HS-27A (cell line): Measurements from ENCODE around the gene ANKRD28.

Source experiments
- DNase-seq: peaks from one replicate; pipeline ENCODE4 v3.0.0-alpha.2; 2012; ENCODE audit warnings: low read depth, missing footprints

The ANKRD28 gene

GRCh38 chr3:15723624-15723884, 74.2 kb downstream of the ANKRD28 start:
- DNase-seq: no peak

DNA sequence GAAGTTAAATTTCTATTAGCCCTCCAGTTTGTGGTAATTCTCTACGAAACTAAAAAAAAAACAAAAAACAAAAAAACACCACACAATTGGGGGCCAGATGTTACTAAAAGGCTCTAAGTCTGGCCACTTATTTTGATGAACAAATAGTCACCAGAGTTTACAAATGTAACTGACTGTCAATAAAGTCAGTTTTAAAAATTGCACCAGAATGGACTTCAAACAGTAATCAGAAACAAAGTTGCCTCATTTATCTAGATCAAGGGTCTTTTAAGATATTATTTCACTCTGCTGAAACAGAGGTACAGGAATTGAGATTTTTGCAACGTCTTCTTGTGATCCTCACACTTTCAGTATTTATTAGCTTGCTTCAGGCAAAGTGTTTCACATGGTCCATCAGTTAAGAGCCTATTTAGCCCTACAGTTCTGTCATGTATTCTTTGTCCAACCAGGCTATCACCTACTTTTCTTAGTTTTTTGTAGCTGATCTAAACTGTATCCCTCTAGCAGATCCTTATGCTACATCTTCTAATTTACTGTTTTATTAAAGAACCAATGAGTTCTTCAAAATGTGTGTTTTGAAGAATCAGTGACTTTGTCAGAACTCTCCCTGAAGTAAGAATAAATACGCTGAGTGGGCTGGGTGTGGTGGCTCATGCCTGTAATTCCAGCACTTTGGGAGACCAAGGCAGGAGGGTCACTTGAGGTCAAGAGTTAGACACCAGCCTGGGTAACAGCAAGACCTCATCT, 74.7 kb downstream of the ANKRD28 start:
- DNase-seq: no peak

DNA sequence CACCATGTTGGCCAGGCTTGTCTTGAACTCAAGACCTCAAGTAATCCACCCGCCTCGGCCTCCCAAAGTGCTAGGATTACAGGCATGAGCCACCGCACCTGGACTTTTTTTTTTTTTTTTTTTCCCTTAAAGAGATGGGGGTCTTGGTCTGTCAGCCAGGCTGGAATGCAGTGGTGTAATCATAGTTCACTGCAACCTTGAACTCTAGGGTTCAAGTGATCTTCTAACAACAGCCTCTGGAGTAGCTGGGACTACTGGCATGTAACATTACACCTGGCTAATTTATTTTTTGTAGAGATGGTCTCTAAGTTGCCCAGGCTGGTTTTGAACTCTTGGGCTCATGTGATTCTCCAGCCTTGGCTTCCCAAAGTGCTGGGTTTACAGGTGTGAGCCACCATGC, 81.6 kb downstream of the ANKRD28 start:
- DNase-seq: no peak

- no peak for DNase-seq
Observed at GRCh38 chr3:15714448-15714847, 83.3 kb downstream of the ANKRD28 start.

DNA sequence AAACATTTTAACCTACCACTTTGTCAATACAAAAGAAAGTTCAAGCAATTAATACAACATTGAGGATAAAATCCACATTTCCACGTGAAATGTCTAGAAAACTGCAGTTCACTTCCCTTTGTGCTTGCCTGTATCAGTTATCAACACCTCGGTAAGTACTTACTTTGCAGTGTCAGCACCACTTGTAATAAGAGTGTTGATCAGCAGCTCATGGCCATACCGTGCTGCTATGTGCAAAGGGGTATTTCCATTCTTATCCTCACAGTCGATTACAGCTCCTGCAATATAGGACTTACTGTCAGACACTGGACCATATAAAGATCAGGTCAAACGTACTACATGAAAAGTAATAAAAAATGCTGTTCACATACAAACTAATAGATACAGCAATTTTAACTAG, 84.4 kb downstream of the ANKRD28 start:
- no peak for DNase-seq

DNA sequence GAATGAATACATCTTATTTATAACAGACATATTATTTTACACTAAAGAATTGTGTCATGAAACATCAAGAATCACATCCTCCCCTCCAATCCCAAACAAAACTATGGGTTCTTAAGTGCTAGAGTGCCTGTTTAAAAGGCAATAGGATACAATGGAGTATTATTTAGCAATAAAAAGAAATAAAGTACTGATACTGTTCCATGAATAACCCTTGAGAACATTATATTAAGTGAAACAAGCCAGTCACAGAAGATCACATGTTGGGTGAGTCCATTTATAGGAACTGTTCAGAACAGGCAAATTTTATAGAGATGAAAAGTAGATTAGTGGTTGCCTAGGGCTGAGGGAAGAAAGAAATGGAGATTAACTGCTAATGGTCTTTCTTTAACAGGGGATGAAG, 86.5 kb downstream of the ANKRD28 start:
- DNase-seq: no peak

- DNase-seq: no peak
Observed at GRCh38 chr3:15708882-15709677, 88.7 kb downstream of the ANKRD28 start.

DNA sequence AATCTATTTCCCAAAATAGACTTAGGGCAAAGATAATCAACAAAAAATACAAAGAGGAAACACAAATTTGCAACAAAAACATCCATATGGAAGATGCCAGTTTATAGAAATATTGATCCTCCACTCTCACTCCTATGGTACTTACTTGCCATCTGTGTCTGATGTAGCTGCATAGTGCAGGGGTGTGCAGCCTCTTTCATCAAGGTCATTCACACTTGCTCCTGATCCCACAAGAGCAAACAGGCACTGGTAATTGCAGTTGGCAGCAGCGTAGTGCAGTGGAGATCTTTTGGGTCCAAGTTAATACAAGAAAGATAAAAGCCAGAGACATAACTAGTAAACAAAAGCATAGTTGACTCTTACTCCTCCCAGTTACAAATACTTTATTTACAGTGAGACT, 90.0 kb downstream of the ANKRD28 start:
- no peak for DNase-seq

GRCh38 chr3:15703346-15703745, 94.4 kb downstream of the ANKRD28 start:
- DNase-seq: no peak

GRCh38 chr3:15694628-15695027, 103.2 kb downstream of the ANKRD28 start:
- no peak for DNase-seq

GRCh38 chr3:15693355-15693754, 104.4 kb downstream of the ANKRD28 start:
- no peak for DNase-seq

DNA sequence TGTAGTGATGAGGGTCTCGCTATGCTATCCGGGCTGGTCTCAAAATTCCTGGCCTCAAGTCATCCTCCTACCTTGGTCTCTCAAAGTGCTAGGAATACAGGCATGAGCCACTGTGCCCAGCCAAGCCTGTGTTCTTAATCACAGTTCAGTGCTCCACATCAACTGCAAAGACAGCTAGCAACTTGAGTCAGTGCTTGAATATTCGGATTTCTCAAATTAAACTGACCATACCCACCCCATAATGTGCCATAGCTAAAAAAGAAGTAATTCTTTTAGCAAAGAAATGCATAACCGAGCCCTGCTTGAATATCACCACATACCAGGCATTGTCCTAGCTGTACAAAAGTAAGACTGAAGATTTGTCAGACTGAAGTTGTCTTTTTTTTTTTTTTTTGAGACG, 107.0 kb downstream of the ANKRD28 start:
- DNase-seq: no peak

GRCh38 chr3:15690230-15690629, 107.5 kb downstream of the ANKRD28 start:
- DNase-seq: no peak

DNA sequence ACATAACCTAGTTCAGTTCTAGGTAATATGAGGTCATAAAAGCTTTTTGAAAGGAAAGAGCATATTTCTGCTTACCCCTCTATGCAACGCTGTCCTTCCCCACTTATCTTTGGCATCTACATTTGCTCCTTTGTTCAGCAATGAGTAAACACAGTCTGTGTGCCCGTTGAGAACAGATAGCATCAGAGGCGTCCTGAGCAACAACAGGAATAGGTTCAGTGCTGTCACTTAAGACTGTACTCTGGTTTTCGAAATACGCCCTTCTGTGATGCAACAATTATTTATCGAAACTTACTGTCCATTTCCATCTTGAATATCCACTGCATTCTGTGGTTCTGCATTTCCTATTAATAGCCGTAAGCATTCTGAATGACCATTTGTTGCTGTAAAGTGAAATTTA, 111.9 kb downstream of the ANKRD28 start:
- no peak for DNase-seq

DNA sequence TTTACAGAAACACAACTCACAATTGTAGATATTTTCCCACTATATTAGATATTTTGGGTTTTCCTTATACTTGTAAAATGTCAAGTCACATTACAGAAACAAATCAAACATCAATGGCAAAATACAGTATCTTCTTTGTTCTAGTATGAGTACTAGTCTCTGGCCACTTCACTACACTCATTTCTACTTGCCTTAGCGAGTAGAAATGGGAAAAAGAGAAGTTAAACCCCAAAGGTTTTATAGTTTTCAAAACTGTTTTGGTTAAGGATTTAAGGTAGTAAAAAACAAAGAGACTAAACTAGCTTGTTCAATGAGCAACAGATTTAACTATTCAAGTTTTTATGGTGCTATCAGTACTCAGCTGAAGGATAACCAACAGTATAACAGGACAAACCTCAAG, 114.5 kb downstream of the ANKRD28 start:
- DNase-seq: no peak

GRCh38 chr3:15682561-15683185, 115.1 kb downstream of the ANKRD28 start:
- DNase-seq: no peak

- no peak for DNase-seq
Observed at GRCh38 chr3:15681668-15682067, 116.1 kb downstream of the ANKRD28 start.

DNA sequence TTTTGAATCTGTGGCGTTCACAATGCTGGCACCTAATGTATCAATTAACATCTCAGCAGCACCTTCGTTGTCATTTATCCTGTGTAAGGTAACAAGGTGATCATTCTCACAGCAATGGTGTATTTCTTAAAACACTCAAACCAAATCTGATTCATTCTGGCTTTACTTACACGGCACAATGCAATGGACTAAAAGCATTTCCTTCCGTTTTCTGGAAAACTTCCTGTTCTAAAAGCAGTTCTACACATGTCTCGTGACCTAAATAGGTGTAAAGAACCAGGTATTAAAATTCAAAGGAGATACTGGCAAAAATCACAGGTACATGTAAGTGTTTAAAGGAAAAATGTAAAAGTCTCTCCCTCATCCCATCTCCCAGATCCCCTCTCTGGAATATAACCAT, 118.5 kb downstream of the ANKRD28 start:
- no peak for DNase-seq

DNA sequence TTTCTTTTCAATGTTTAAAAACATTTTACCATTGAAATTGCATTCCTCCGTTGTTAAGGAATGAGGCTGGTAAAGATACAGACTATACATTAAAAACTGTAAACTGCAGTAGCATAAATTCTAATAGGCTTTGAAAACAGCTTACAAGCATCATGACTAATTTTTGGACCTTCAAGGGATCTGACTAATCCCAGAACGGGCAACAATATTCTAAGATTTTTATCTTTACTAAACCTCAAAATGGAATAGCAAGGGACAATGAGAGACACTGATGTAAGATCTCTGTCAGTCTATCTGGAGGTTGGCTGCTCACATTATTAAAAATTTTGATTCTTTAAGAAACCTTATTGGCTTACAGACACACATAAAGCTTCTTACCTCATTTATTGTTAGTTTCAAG, 121.5 kb downstream of the ANKRD28 start:
- no peak for DNase-seq

DNA sequence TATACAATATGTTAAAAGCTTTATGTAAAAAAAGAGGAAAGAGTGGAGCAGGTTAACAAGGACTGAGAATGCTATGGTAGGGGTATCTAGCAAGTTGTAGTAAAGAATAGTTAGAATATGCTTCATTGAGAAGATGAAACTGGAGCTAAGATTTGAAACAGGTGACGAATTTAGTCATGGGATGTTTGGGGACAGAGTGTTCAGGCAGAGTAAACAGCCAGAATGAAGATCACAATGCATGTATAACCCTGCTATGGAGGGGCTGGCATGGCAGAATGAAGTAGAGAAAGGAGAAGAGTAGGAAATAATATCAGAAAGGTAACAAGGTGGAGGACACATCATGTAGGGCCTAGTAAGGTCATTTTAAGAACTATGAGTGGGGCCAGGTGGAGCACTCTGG, 124.2 kb downstream of the ANKRD28 start:
- no peak for DNase-seq

- DNase-seq: no peak
Observed at GRCh38 chr3:15667484-15667883, 130.3 kb downstream of the ANKRD28 start.

GRCh38 chr3:15666277-15666676, 131.5 kb downstream of the ANKRD28 start:
- DNase-seq: no peak

- DNase-seq: no peak
Observed at GRCh38 chr3:15665510-15666150, 132.1 kb downstream of the ANKRD28 start.
